ENCODE results near the gene SNTN.

The SNTN gene

GRCh38 chr3:63673111-63673510 is 20.6 kb downstream of the SNTN start:
- H3K27me3 ChIP-seq (ENCODE audit: insufficient read depth, low read length): no peaks in the 10 kb centered on the region
- no peaks in the 10 kb centered on the region for H3K9me3 ChIP-seq (ENCODE audit: insufficient read depth, low read depth, low read length)
- H3K36me3 ChIP-seq (ENCODE audit: insufficient read depth, low read length): no peaks in the 10 kb centered on the region
- WGBS: 94% methylated on average over 3 of the region's 3 CpGs
- H3K4me1 ChIP-seq (ENCODE audit: insufficient read depth, low read length): no peaks in the 10 kb centered on the region
- no peak overlapping the region for H3K9ac ChIP-seq (ENCODE audit: low read depth, low read length)
- H3K4me3 ChIP-seq (ENCODE audit: low read length): no peak overlapping the region
- H3K27ac ChIP-seq (ENCODE audit: low read depth, low read length): no peak overlapping the region

GRCh38 chr3:63674586-63674985 is 22.1 kb downstream of the SNTN start:
- H3K36me3 ChIP-seq (ENCODE audit: insufficient read depth, low read length): no peaks in the 10 kb centered on the region
- H3K9me3 ChIP-seq (ENCODE audit: insufficient read depth, low read depth, low read length): no peaks in the 10 kb centered on the region
- H3K4me1 ChIP-seq (ENCODE audit: insufficient read depth, low read length): no peaks in the 10 kb centered on the region
- no peak overlapping the region for H3K9ac ChIP-seq (ENCODE audit: low read depth, low read length)
- WGBS: 92% methylated on average over 2 of the region's 2 CpGs
- H3K27me3 ChIP-seq (ENCODE audit: insufficient read depth, low read length): no peaks in the 10 kb centered on the region
- no peak overlapping the region for H3K27ac ChIP-seq (ENCODE audit: low read depth, low read length)
- H3K4me3 ChIP-seq (ENCODE audit: low read length): no peak overlapping the region

GRCh38 chr3:63679186-63679585 is 26.7 kb downstream of the SNTN start:
- WGBS: 100% methylated on average over 1 of the region's 1 CpG
- Histone ChIP-seq H3K27ac (ENCODE audit: low read depth, low read length) (no peak overlapping the region), H3K4me1 (ENCODE audit: insufficient read depth, low read length) (no peaks in the 10 kb centered on the region), H3K9me3 (ENCODE audit: insufficient read depth, low read depth, low read length) (no peaks in the 10 kb centered on the region), H3K36me3 (ENCODE audit: insufficient read depth, low read length) (no peaks in the 10 kb centered on the region), H3K27me3 (ENCODE audit: insufficient read depth, low read length) (no peaks in the 10 kb centered on the region), H3K4me3 (ENCODE audit: low read length) (no peak overlapping the region), H3K9ac (ENCODE audit: low read depth, low read length) (no peak overlapping the region)

GRCh38 chr3:63684081-63684480 is 31.6 kb downstream of the SNTN start:
- H3K4me3 ChIP-seq (ENCODE audit: low read length): no peak overlapping the region
- 95% methylated on average over 6 of the region's 6 CpGs for WGBS

GRCh38 chr3:63685340-63685739 is 32.9 kb downstream of the SNTN start:
- Histone ChIP-seq H3K4me1 (ENCODE audit: insufficient read depth, low read length) (no peaks in the 10 kb centered on the region), H3K27ac (ENCODE audit: low read depth, low read length) (no peak overlapping the region), H3K27me3 (ENCODE audit: insufficient read depth, low read length) (no peaks in the 10 kb centered on the region), H3K4me3 (ENCODE audit: low read length) (no peak overlapping the region), H3K36me3 (ENCODE audit: insufficient read depth, low read length) (no peaks in the 10 kb centered on the region), H3K9ac (ENCODE audit: low read depth, low read length) (no peak overlapping the region), H3K9me3 (ENCODE audit: insufficient read depth, low read depth, low read length) (no peaks in the 10 kb centered on the region)
- WGBS: 95% methylated on average over 2 of the region's 2 CpGs

More at GRCh38 chr3:63684081-63684480, 31.6 kb downstream of the SNTN start:
- no peak overlapping the region for H3K27ac ChIP-seq (ENCODE audit: low read depth, low read length)
- H3K4me1 ChIP-seq (ENCODE audit: insufficient read depth, low read length): no peaks in the 10 kb centered on the region
- H3K27me3 ChIP-seq (ENCODE audit: insufficient read depth, low read length): no peaks in the 10 kb centered on the region
- no peak overlapping the region for H3K9ac ChIP-seq (ENCODE audit: low read depth, low read length)
- no peaks in the 10 kb centered on the region for H3K36me3 ChIP-seq (ENCODE audit: insufficient read depth, low read length)
- H3K9me3 ChIP-seq (ENCODE audit: insufficient read depth, low read depth, low read length): no peaks in the 10 kb centered on the region

GRCh38 chr3:63687278-63688225 is 35.1 kb downstream of the SNTN start:
- Histone ChIP-seq H3K9ac (ENCODE audit: low read depth, low read length) (no peak overlapping the region), H3K27me3 (ENCODE audit: insufficient read depth, low read length) (no peaks in the 10 kb centered on the region), H3K4me3 (ENCODE audit: low read length) (no peak overlapping the region), H3K36me3 (ENCODE audit: insufficient read depth, low read length) (no peaks in the 10 kb centered on the region), H3K9me3 (ENCODE audit: insufficient read depth, low read depth, low read length) (peaks cover 12% of the 10 kb centered on the region; the same call in 1 of the 2 replicates), H3K27ac (ENCODE audit: low read depth, low read length) (no peak overlapping the region), H3K4me1 (ENCODE audit: insufficient read depth, low read length) (no peaks in the 10 kb centered on the region)
- 91% methylated on average over 9 of the region's 9 CpGs for WGBS

GRCh38 chr3:63689285-63689684 is 36.8 kb downstream of the SNTN start:
- H3K27me3 ChIP-seq (ENCODE audit: insufficient read depth, low read length): no peaks in the 10 kb centered on the region
- H3K4me3 ChIP-seq (ENCODE audit: low read length): no peak overlapping the region
- no peak overlapping the region for H3K9ac ChIP-seq (ENCODE audit: low read depth, low read length)
- H3K36me3 ChIP-seq (ENCODE audit: insufficient read depth, low read length): no peaks in the 10 kb centered on the region; the same call in 1 of the 2 replicates
- H3K9me3 ChIP-seq (ENCODE audit: insufficient read depth, low read depth, low read length): peaks cover 28% of the 10 kb centered on the region
- WGBS: 71% methylated on average over 1 of the region's 1 CpG
- H3K4me1 ChIP-seq (ENCODE audit: insufficient read depth, low read length): no peaks in the 10 kb centered on the region
- no peak overlapping the region for H3K27ac ChIP-seq (ENCODE audit: low read depth, low read length)

GRCh38 chr3:63693351-63693750 is 40.9 kb downstream of the SNTN start:
- Histone ChIP-seq H3K9ac (ENCODE audit: low read depth, low read length) (no peak overlapping the region), H3K4me3 (ENCODE audit: low read length) (no peak overlapping the region), H3K36me3 (ENCODE audit: insufficient read depth, low read length) (no peaks in the 10 kb centered on the region; the same call in 1 of the 2 replicates), H3K9me3 (ENCODE audit: insufficient read depth, low read depth, low read length) (peaks cover 28% of the 10 kb centered on the region), H3K4me1 (ENCODE audit: insufficient read depth, low read length) (no peaks in the 10 kb centered on the region), H3K27ac (ENCODE audit: low read depth, low read length) (no peak overlapping the region), H3K27me3 (ENCODE audit: insufficient read depth, low read length) (no peaks in the 10 kb centered on the region)

GRCh38 chr3:63705092-63705645 is 52.7 kb downstream of the SNTN start:
- no peak overlapping the region for H3K9ac ChIP-seq (ENCODE audit: low read depth, low read length)
- no peaks in the 10 kb centered on the region for H3K4me1 ChIP-seq (ENCODE audit: insufficient read depth, low read length)
- no peaks in the 10 kb centered on the region for H3K36me3 ChIP-seq (ENCODE audit: insufficient read depth, low read length)
- no peaks in the 10 kb centered on the region for H3K27me3 ChIP-seq (ENCODE audit: insufficient read depth, low read length)
- no peaks in the 10 kb centered on the region for H3K9me3 ChIP-seq (ENCODE audit: insufficient read depth, low read depth, low read length)
- no peak overlapping the region for H3K27ac ChIP-seq (ENCODE audit: low read depth, low read length)
- WGBS: 97% methylated on average over 4 of the region's 4 CpGs
- no peak overlapping the region for H3K4me3 ChIP-seq (ENCODE audit: low read length)

- WGBS: 92% methylated on average over 4 of the region's 4 CpGs
- Histone ChIP-seq H3K9me3 (ENCODE audit: insufficient read depth, low read depth, low read length) (no peaks in the 10 kb centered on the region), H3K4me3 (ENCODE audit: low read length) (no peak overlapping the region), H3K9ac (ENCODE audit: low read depth, low read length) (no peak overlapping the region), H3K27me3 (ENCODE audit: insufficient read depth, low read length) (no peaks in the 10 kb centered on the region), H3K4me1 (ENCODE audit: insufficient read depth, low read length) (no peaks in the 10 kb centered on the region), H3K36me3 (ENCODE audit: insufficient read depth, low read length) (no peaks in the 10 kb centered on the region), H3K27ac (ENCODE audit: low read depth, low read length) (no peak overlapping the region)
Measured at GRCh38 chr3:63706321-63707085, 54.0 kb downstream of the SNTN start.

GRCh38 chr3:63707731-63708130 is 55.3 kb downstream of the SNTN start:
- Histone ChIP-seq H3K9ac (ENCODE audit: low read depth, low read length) (no peak overlapping the region), H3K27me3 (ENCODE audit: insufficient read depth, low read length) (no peaks in the 10 kb centered on the region), H3K36me3 (ENCODE audit: insufficient read depth, low read length) (no peaks in the 10 kb centered on the region), H3K27ac (ENCODE audit: low read depth, low read length) (no peak overlapping the region), H3K4me1 (ENCODE audit: insufficient read depth, low read length) (no peaks in the 10 kb centered on the region), H3K9me3 (ENCODE audit: insufficient read depth, low read depth, low read length) (no peaks in the 10 kb centered on the region), H3K4me3 (ENCODE audit: low read length) (no peak overlapping the region)
- 75% methylated on average over 1 of the region's 1 CpG for WGBS

All from HUES64 (cell line).